Measurements from ENCODE around the gene LEF1.

The LEF1 gene

DNA sequence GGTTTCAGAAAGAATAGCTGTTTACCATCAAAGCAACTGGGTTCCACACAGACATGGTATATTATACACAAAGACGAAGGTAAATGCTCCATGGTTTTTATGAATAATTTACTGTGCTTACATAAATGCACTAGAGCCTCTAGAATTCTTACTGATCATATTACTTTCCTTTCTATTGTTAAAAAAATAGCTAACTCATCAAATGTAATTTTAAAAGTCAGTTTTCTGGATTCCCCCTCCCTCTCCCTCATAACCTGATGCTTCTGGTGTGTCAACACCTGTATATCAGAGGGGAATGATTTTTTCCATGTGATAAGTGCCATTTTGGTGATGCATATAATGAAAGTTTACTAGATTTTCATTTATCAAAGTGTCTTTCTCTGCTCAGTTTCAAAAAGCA, 31.1 kb upstream of the LEF1 start:
- ChIA-PET CTCF (no interaction called here), POLR2A (no interaction called here)
- no peak for TF ChIP-seq FOXK2 (IDR thresholded peaks at IDR 0.05)
- no peak for TF ChIP-seq FOXM1 (IDR thresholded peaks at IDR 0.05; ENCODE audit: borderline replicate concordance)
- no peak for TF ChIP-seq SUZ12 (IDR thresholded peaks at IDR 0.05)
- DNase-seq (ENCODE audit: extremely low spot score), result no peak

DNA sequence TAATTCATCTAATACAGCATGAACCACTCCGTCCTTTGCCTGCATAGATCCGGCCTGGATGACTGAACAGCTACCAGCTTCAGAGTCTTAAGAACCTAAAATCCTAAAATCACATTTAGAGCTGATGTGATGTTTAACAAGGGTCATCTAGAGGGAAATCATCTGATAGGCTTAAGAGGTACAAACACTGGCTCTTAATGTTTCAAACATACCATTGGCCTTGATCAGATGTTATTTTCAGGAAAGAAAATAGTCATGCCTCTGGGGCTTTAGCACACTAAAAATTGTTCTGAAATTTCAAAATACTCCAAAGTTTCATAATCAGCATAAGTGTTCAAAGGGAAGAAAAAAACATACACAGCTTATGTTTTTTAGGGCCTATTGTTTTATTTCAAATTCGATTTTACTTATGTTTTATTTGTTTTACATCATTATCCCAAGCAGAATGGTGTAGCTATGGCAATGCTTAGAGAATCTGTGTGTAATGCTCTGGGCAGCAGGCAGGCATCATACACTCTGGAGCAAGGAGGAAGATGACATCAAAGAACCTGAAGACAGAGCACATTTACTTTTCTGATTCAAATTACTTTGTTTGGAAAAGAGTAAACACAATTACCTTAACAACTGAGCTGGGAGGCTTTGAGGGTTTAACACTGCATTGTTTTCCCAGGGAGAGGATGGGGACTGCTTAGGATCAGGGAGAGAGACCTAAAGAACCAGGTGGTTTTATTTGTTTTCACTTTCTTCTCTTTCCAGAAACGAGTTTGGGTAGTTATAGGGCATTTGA, 25.3 kb upstream of the LEF1 start:
- CTCF ChIA-PET, result no interaction called here
- DNase-seq (ENCODE audit: extremely low spot score), result no peak
- TF ChIP-seq PKNOX1 (IDR thresholded peaks at IDR 0.05), result no peak
- no peak for TF ChIP-seq BHLHE40 (IDR thresholded peaks at IDR 0.05; ENCODE audit: borderline replicate concordance)
- TF ChIP-seq LEF1 (IDR thresholded peaks at IDR 0.05; ENCODE audit: borderline replicate concordance), result no peak
- no peak for TF ChIP-seq TARDBP (IDR thresholded peaks at IDR 0.05)
- no peak for TF ChIP-seq HDGF (IDR thresholded peaks at IDR 0.05; ENCODE audit: borderline replicate concordance)
- TF ChIP-seq ZNF384 (IDR thresholded peaks at IDR 0.05), result no peak
- TF ChIP-seq ELF4 (IDR thresholded peaks at IDR 0.05), result no peak
- POLR2A ChIA-PET, result no interaction called here

DNA sequence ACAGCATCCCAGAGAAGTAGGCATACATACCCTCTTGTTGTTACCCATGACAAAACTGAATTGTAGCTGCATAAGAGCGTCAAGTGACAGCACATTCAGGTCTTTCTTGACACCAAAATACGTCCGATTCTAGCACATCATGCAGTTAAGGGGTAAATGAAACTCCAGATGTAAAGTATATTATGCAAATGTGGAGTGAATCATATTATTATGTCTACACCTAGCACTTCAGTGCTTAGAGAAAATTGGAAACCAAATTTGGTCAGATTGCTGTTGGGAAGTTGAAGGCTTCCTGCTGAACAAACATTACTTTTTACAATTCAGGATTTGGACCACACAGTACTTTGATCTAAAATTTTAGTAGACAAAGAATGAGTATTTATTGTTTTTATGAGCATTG, 24.2 kb upstream of the LEF1 start:
- CTCF ChIA-PET, result no interaction called here
- POLR2A ChIA-PET, result interaction anchor here (1.0 kb wide), 1 partner anchor 24 kb away, joined by 3 read pairs; the partner anchor contains the start of gene LEF1
- no peak for TF ChIP-seq FOXM1 (IDR thresholded peaks at IDR 0.05; ENCODE audit: borderline replicate concordance)
- TF ChIP-seq L3MBTL2 (conservative IDR thresholded peaks at IDR 0.05), result no peak
- no peak for TF ChIP-seq SUZ12 (IDR thresholded peaks at IDR 0.05)
- TF ChIP-seq NFRKB (IDR thresholded peaks at IDR 0.05), result no peak
- no peak for TF ChIP-seq LEF1 (IDR thresholded peaks at IDR 0.05; ENCODE audit: borderline replicate concordance)
- TF ChIP-seq TARDBP (IDR thresholded peaks at IDR 0.05), result no peak
- no peak for TF ChIP-seq FOXA1 (IDR thresholded peaks at IDR 0.05)
- no peak for TF ChIP-seq ELF4 (IDR thresholded peaks at IDR 0.05)
- DNase-seq (ENCODE audit: extremely low spot score), result no peak

DNA sequence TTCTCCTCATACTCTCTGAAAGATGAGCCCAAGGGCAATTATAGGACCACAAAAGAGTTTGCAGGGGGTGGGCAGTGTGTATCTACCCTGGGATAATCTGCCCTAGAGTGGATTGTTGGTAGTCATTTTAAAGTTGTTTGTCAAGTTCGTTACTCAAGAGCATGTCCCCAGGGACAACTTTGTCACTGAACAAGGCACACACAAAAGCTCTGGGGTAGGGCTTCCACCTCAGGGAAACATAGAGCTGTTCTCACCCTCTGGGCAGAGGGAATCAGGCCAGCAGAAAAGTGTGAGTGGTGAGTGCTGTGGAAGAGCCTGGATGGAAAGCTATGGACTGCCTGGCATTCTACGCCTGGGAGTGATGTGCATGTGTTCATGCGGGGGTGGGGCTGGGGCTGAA, 23.3 kb upstream of the LEF1 start:
- TF ChIP-seq NFRKB (IDR thresholded peaks at IDR 0.05), result no peak
- TF ChIP-seq SUZ12 (IDR thresholded peaks at IDR 0.05), result no peak
- TF ChIP-seq ELF4 (IDR thresholded peaks at IDR 0.05), result no peak
- no peak for DNase-seq (ENCODE audit: extremely low spot score)
- POLR2A ChIA-PET, result interaction anchor here (1.0 kb wide), 1 partner anchor 23 kb away, joined by 3 read pairs; the partner anchor contains the start of gene LEF1
- CTCF ChIA-PET, result interaction anchor here (1.2 kb wide), 1 partner anchor 10 kb away, joined by 3 read pairs; no protein-coding TSS in a partner anchor

DNA sequence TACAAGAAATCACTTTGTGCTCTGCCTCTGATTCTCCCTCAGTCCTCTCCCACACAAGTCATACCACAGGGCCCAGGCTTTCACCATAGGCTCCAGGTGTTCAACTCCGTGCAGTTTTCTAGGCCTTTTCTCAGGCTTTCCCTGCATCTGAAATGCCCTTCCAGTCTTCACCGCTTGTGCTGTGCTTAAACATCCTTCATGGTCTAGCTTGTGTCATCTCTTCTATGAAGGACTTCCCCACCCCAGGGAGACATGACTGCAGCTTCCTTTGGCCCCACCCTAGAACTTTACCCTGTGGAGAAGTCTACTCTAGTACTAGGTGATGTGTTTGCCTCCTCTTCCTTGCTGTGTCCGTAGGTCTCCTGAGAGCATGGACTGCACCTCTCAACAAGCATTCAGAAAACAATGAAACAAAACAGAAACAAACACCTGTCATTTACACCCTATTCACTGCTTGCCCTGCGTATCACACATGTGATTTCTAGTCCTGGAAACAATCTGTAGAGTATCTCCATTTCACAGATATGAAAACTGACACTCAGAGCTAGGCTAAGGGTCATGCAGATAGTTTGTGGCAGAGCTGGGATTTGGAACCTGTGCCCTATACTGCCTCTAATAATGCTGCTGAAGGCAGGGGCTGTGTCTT, 22.7 kb upstream of the LEF1 start:
- ChIA-PET CTCF (interaction anchor here (1.2 kb wide), 1 partner anchor 9 kb away, joined by 3 read pairs; no protein-coding TSS in a partner anchor), POLR2A (no interaction called here)
- no peak for DNase-seq (ENCODE audit: extremely low spot score)
- TF ChIP-seq L3MBTL2 (conservative IDR thresholded peaks at IDR 0.05) (no peak), ZNF384 (IDR thresholded peaks at IDR 0.05) (no peak), FOXM1 (IDR thresholded peaks at IDR 0.05; ENCODE audit: borderline replicate concordance) (no peak), ARNT (IDR thresholded peaks at IDR 0.05) (no peak), FOXK2 (IDR thresholded peaks at IDR 0.05) (no peak), SUZ12 (IDR thresholded peaks at IDR 0.05) (no peak), HDGF (IDR thresholded peaks at IDR 0.05; ENCODE audit: borderline replicate concordance) (no peak), FOXA1 (IDR thresholded peaks at IDR 0.05) (no peak), PKNOX1 (IDR thresholded peaks at IDR 0.05) (no peak), LEF1 (IDR thresholded peaks at IDR 0.05; ENCODE audit: borderline replicate concordance) (no peak), TARDBP (IDR thresholded peaks at IDR 0.05) (no peak), SP1 (IDR thresholded peaks at IDR 0.05) (no peak)

DNA sequence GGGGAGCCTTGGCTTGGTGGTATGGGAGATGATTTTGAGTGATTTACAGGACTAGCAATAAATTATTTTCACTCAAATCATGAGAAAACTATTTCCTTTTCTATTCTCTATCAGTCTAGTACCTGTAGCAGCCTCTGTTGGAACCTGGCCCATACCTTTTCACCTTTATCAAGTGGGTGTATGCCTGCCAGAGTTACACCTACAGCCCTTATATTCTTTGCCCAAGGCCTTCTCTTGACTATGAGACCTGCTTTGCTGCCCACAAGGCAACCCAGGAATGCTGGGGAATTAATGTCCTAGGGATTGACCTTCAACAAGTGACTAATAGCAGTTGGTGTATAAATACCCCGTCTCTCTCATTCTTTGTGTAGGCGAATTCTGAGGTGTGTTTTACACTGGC, 20.0 kb upstream of the LEF1 start:
- CTCF ChIA-PET, result no interaction called here
- no peak for TF ChIP-seq FOXK2 (IDR thresholded peaks at IDR 0.05)
- TF ChIP-seq ELF4 (IDR thresholded peaks at IDR 0.05), result no peak
- TF ChIP-seq L3MBTL2 (conservative IDR thresholded peaks at IDR 0.05), result no peak
- no peak for TF ChIP-seq FOXA1 (IDR thresholded peaks at IDR 0.05)
- TF ChIP-seq CTBP1 (IDR thresholded peaks at IDR 0.05; ENCODE audit: borderline replicate concordance), result no peak
- no peak for TF ChIP-seq NFRKB (IDR thresholded peaks at IDR 0.05)
- TF ChIP-seq SP1 (IDR thresholded peaks at IDR 0.05), result no peak
- no peak for TF ChIP-seq LEF1 (IDR thresholded peaks at IDR 0.05; ENCODE audit: borderline replicate concordance)
- TF ChIP-seq TARDBP (IDR thresholded peaks at IDR 0.05), result no peak
- POLR2A ChIA-PET, result no interaction called here
- no peak for DNase-seq (ENCODE audit: extremely low spot score)

DNA sequence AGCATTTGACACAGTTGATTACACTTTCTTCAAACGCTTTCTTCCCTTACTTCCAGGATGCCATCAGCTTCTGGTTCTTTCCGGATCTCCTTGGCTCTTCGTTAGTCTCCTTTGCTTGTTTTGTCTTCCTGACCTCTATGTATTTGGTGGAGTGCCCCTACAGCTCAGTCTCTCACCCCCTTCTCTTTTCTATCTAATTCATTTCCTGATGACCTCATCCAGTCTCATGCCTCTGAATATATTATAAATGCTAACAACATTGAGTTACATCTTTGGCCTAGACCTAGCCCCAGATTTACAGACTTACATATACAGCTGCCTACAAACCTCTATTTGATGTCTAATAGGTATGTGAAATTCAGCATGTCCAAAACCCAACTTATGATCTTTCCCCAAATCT, 16.5 kb upstream of the LEF1 start:
- TF ChIP-seq NFRKB (IDR thresholded peaks at IDR 0.05), result no peak
- TF ChIP-seq TARDBP (IDR thresholded peaks at IDR 0.05), result no peak
- no peak for TF ChIP-seq ZNF384 (IDR thresholded peaks at IDR 0.05)
- TF ChIP-seq ELF4 (IDR thresholded peaks at IDR 0.05), result no peak
- no peak for TF ChIP-seq CTBP1 (IDR thresholded peaks at IDR 0.05; ENCODE audit: borderline replicate concordance)
- TF ChIP-seq LEF1 (IDR thresholded peaks at IDR 0.05; ENCODE audit: borderline replicate concordance), result no peak
- TF ChIP-seq FOXA1 (IDR thresholded peaks at IDR 0.05), result no peak
- TF ChIP-seq FOXM1 (IDR thresholded peaks at IDR 0.05; ENCODE audit: borderline replicate concordance), result no peak
- TF ChIP-seq PKNOX1 (IDR thresholded peaks at IDR 0.05), result no peak
- TF ChIP-seq L3MBTL2 (conservative IDR thresholded peaks at IDR 0.05), result no peak
- no peak for TF ChIP-seq BHLHE40 (IDR thresholded peaks at IDR 0.05; ENCODE audit: borderline replicate concordance)
- TF ChIP-seq ARNT (IDR thresholded peaks at IDR 0.05), result no peak
- TF ChIP-seq HDGF (IDR thresholded peaks at IDR 0.05; ENCODE audit: borderline replicate concordance), result no peak
- no peak for TF ChIP-seq SP1 (IDR thresholded peaks at IDR 0.05)
- CTCF ChIA-PET, result no interaction called here
- POLR2A ChIA-PET, result no interaction called here
- DNase-seq (ENCODE audit: extremely low spot score), result no peak

All from HEK293T (cell line).